Kidney (tissue), 14 donors: ENCODE measurements around the gene SARM1. TPM values are rescaled to one million over a fixed set of nuclear protein-coding genes. Genes with fewer than 3 reads are reported as not detected.

Source experiments
- DNase-seq, 5 donors: peaks; one replicate each; pipeline ENCODE4 v3.0.0-alpha.2; 2013 to 2020
- FAIRE-seq: peaks from 2 replicates; lab custom pipeline; 2012; peaks lifted over from hg19 to GRCh38; lab: Jason Lieb, UNC
- H3K27ac ChIP-seq, 2 donors: one replicate each; pipeline ENCODE4 v1.7.0; 2013; ENCODE audit warnings: low read depth in 2 of 2, low read length in 2 of 2, inconsistent platforms in 1 of 2
- H3K27me3 ChIP-seq: one replicate; pipeline ENCODE4 v1.7.1; 2013; ENCODE audit warnings: low read length, inconsistent platforms; ENCODE audit not compliant: control insufficient read depth, insufficient read depth
- H3K36me3 ChIP-seq, 3 donors: one replicate each; pipeline versions ENCODE4 v1.7.0 to v1.7.1; 2013; ENCODE audit warnings: low read length in 3 of 3, control low read depth in 1 of 3, inconsistent platforms in 1 of 3; ENCODE audit not compliant: insufficient read depth in 3 of 3, control insufficient read depth in 2 of 3
- H3K4me1 ChIP-seq, 3 donors: one replicate each; pipeline versions ENCODE4 v1.7.0 to v1.7.1; 2013; ENCODE audit warnings: low read length in 3 of 3, inconsistent platforms in 1 of 3, low read depth in 1 of 3; ENCODE audit not compliant: control insufficient read depth in 2 of 3, insufficient read depth in 2 of 3
- H3K4me3 ChIP-seq, 3 donors: one replicate each; pipeline versions ENCODE4 v1.7.0 to v1.8.1; 2013; ENCODE audit warnings: low read length in 3 of 3, control low read depth in 1 of 3, inconsistent platforms in 1 of 3
- H3K9ac ChIP-seq, 3 donors: one replicate each; pipeline versions ENCODE4 v1.7.0 to v1.7.1; 2013; ENCODE audit warnings: low read length in 3 of 3, control low read depth in 1 of 3, inconsistent platforms in 1 of 3
- H3K9me3 ChIP-seq, 3 donors: one replicate each; pipeline versions ENCODE4 v1.7.0 to v1.7.1; 2013; ENCODE audit warnings: low read length in 3 of 3, control low read depth in 1 of 3, inconsistent platforms in 1 of 3; ENCODE audit not compliant: control insufficient read depth in 2 of 3, insufficient read depth in 1 of 3
- intact Hi-C: fragments of 100-400 bp; cut with DNase I; formaldehyde crosslinking; loops from one replicate; pipeline ENCODE4 v1.11.1; 2022
- polyA plus RNA-seq: library from polyadenylated mRNA; stranded (reverse); fragments of 350-450 nt; fragmentation: Illumina TruSeq; extraction: RNeasy Lipid Tissue Mini Kit (QIAGEN cat#74804); gene quantifications from one replicate; pipeline ENCODE4 v1.2.3, GENCODE V29; 2014; ENCODE audit warnings: low read depth, low replicate concordance; ENCODE audit not compliant: insufficient read depth
- total RNA-seq: library from RNA; stranded (reverse); fragmentation: NEBNext Ultra II Directional; extraction: Animal tissue kit (Norgen Biotek cat#: 25700); gene quantifications from one replicate; pipeline ENCODE4 v1.2.1, GENCODE V29; 2021
- TF ChIP-seq, protein P1 (sequence below): IDR thresholded peaks from 3 replicates; pipeline ENCODE4 v1.5.1; 2012; ENCODE audit warnings: mild to moderate bottlenecking, moderate library complexity, borderline replicate concordance; ENCODE audit not compliant: insufficient read depth; ENCODE audit errors: extremely low read depth
- donor health status: control.
- donor health status: control.
- donor health status: control.
- donor health status: control.
- donor health status: control.
- donor health status: DM: yes; HTN: yes; CAD: no.
- donor health status: Normal renal cell carcinoma (clear cell type).

Gene SARM1
- total and polyA plus RNA-seq, 2 donors from 2014 or later = 10.4 to 23.8 TPM

- TF ChIP-seq, protein P1, sequence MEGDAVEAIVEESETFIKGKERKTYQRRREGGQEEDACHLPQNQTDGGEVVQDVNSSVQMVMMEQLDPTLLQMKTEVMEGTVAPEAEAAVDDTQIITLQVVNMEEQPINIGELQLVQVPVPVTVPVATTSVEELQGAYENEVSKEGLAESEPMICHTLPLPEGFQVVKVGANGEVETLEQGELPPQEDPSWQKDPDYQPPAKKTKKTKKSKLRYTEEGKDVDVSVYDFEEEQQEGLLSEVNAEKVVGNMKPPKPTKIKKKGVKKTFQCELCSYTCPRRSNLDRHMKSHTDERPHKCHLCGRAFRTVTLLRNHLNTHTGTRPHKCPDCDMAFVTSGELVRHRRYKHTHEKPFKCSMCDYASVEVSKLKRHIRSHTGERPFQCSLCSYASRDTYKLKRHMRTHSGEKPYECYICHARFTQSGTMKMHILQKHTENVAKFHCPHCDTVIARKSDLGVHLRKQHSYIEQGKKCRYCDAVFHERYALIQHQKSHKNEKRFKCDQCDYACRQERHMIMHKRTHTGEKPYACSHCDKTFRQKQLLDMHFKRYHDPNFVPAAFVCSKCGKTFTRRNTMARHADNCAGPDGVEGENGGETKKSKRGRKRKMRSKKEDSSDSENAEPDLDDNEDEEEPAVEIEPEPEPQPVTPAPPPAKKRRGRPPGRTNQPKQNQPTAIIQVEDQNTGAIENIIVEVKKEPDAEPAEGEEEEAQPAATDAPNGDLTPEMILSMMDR = no peak
- DNase-seq = no peak
- Histone ChIP-seq H3K36me3 (no peaks in the 10 kb centered on the region), H3K27me3 (no peaks in the 10 kb centered on the region), H3K4me3 (no peak overlapping the region), H3K9me3 (no peaks in the 10 kb centered on the region), H3K4me1 (no peaks in the 10 kb centered on the region), H3K9ac (no peak overlapping the region), H3K27ac (no peak overlapping the region)
- intact Hi-C loops = no loop called here
- no peak for FAIRE-seq
Measured at GRCh38 chr17:28412099-28412498, 40.6 kb downstream of the SARM1 start.

DNA sequence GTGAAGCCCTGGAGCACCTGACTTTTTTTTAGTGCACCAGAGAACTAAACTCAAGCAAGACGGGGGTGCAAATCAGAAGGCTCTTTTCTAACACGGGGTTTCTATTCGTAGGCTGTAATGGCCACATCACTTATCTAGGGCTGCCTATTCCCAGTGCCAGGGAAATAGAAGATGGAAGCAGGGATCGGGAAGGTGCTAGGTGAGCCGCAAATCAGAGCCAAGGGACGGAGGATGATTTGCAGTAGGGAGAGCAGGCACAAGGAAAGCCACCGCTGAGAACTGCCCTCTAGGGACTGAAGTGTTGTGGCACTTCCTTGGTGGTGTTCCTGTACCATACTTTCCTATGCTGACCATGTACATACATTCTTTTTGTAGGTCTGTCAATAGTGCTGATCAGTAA lies 42.3 kb downstream of the SARM1 start:
- FAIRE-seq = no peak
- TF ChIP-seq, protein P1 = no peak
- H3K4me3 ChIP-seq = no peak overlapping the region
- no peaks in the 10 kb centered on the region for H3K36me3 ChIP-seq
- no peak overlapping the region for H3K9ac ChIP-seq
- intact Hi-C loops = no loop called here
- no peak for DNase-seq
- H3K27ac ChIP-seq = no peak overlapping the region
- no peaks in the 10 kb centered on the region for H3K27me3 ChIP-seq
- no peaks in the 10 kb centered on the region for H3K9me3 ChIP-seq
- no peaks in the 10 kb centered on the region for H3K4me1 ChIP-seq

- FAIRE-seq = no peak
- Histone ChIP-seq H3K4me3 (no peak overlapping the region), H3K4me1 (no peaks in the 10 kb centered on the region), H3K9ac (no peak overlapping the region), H3K27ac (no peak overlapping the region), H3K27me3 (no peaks in the 10 kb centered on the region), H3K9me3 (no peaks in the 10 kb centered on the region), H3K36me3 (no peaks in the 10 kb centered on the region)
- TF ChIP-seq, protein P1 = no peak
- intact Hi-C loops = no loop called here
- DNase-seq = no peak
Measured at GRCh38 chr17:28415886-28416285, 44.4 kb downstream of the SARM1 start.

DNA sequence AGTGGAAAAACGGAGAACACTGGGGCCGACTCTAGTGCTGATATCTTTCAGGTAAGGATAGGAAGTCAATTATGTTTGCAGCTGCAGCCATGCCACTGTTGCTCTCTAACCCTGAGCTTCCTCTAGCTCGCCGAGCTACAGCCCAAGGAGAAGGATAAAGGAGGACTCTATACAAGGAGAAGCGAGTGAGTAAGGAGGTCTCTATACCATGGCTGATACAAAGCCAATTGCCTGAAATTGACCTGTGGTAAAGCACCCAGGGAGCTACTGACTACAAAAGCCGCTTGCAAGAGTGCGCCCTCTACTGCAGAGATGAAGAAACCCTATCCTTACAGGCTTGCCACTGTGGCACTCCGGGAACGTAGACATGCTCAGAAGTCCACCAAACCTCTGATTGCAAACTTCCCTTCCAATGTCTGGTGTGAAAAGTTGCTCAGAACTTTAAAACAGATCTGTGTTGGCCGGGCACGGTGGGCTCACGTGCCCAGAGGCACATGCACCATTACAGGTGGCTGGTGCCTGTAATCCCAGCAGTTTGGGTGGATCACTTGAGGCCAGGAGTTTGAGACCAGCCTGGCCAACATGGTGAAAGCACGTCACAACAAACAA lies 45.3 kb downstream of the SARM1 start:
- H3K4me1 ChIP-seq = no peaks in the 10 kb centered on the region
- no peaks in the 10 kb centered on the region for H3K27me3 ChIP-seq
- H3K9me3 ChIP-seq = no peaks in the 10 kb centered on the region
- H3K36me3 ChIP-seq = no peaks in the 10 kb centered on the region
- H3K4me3 ChIP-seq = no peak overlapping the region
- H3K9ac ChIP-seq = no peak overlapping the region
- DNase-seq (peak in 4 of 5 donors; percentile 33 to 64 (median 56)), FAIRE-seq (no peak)
- no peak overlapping the region for H3K27ac ChIP-seq
- intact Hi-C loops = no loop called here
- TF ChIP-seq, protein P1 = peak; percentile 58
